Dedifferentiated amniotic fluid mesenchymal stem cell (primary cell): Measurements from ENCODE around the gene DROSHA.

Experiments
- DNase-seq: peaks from one replicate; pipeline ENCODE4 v3.0.0-alpha.2; 2016; ENCODE audit errors: extremely low spot score

The DROSHA gene

GRCh38 chr5:31523041-31523440 is 8.9 kb downstream of the DROSHA start:
- DNase-seq = no peak

- DNase-seq = no peak
Measured at GRCh38 chr5:31516802-31517201, 15.1 kb downstream of the DROSHA start.

- DNase-seq = no peak
Measured at GRCh38 chr5:31511305-31511704, 20.6 kb downstream of the DROSHA start.

- no peak for DNase-seq
Measured at GRCh38 chr5:31504529-31504928, 27.4 kb downstream of the DROSHA start.

GRCh38 chr5:31502506-31502905 is 29.4 kb downstream of the DROSHA start:
- DNase-seq = no peak

- no peak for DNase-seq
Measured at GRCh38 chr5:31500256-31500655, 31.6 kb downstream of the DROSHA start.

GRCh38 chr5:31496891-31497290 is 35.0 kb downstream of the DROSHA start:
- DNase-seq = no peak

- no peak for DNase-seq
Measured at GRCh38 chr5:31496301-31496700, 35.6 kb downstream of the DROSHA start.

GRCh38 chr5:31495336-31495735 is 36.6 kb downstream of the DROSHA start:
- no peak for DNase-seq

- no peak for DNase-seq
Measured at GRCh38 chr5:31492869-31493268, 39.0 kb downstream of the DROSHA start.

GRCh38 chr5:31487506-31487905 is 44.4 kb downstream of the DROSHA start:
- no peak for DNase-seq

GRCh38 chr5:31486441-31486840 is 45.5 kb downstream of the DROSHA start:
- no peak for DNase-seq

- DNase-seq = no peak
Measured at GRCh38 chr5:31485376-31486207, 46.3 kb downstream of the DROSHA start.

- no peak for DNase-seq
Measured at GRCh38 chr5:31481531-31482165, 50.2 kb downstream of the DROSHA start.

GRCh38 chr5:31479706-31480105 is 52.2 kb downstream of the DROSHA start:
- no peak for DNase-seq

GRCh38 chr5:31478901-31479300 is 53.0 kb downstream of the DROSHA start:
- DNase-seq = no peak

GRCh38 chr5:31477971-31478370 is 53.9 kb downstream of the DROSHA start:
- no peak for DNase-seq

GRCh38 chr5:31477516-31477915 is 54.4 kb downstream of the DROSHA start:
- DNase-seq = no peak

GRCh38 chr5:31476738-31477141 is 55.2 kb downstream of the DROSHA start:
- no peak for DNase-seq

- no peak for DNase-seq
Measured at GRCh38 chr5:31471916-31472315, 60.0 kb downstream of the DROSHA start.

GRCh38 chr5:31471040-31471439 is 60.9 kb downstream of the DROSHA start:
- no peak for DNase-seq

GRCh38 chr5:31470608-31471007 is 61.3 kb downstream of the DROSHA start:
- no peak for DNase-seq

GRCh38 chr5:31469886-31470285 is 62.0 kb downstream of the DROSHA start:
- no peak for DNase-seq
